Esophagus squamous epithelium (tissue), 5 donors: Measurements from ENCODE around the gene FLVCR2. TPM values are rescaled to one million over a fixed set of nuclear protein-coding genes. Genes with fewer than 3 reads are reported as not detected.

Source experiments
- DNase-seq: peaks from one replicate; lab custom pipeline; 2025; lab: John Stamatoyannopoulos, UW
- H3K27ac ChIP-seq, 4 donors: fragments of 200-600 bp; sonication (generic); one replicate each; pipeline ENCODE4 v1.5.1; 2016 to 2019; ENCODE audit warnings: mild to moderate bottlenecking in 1 of 4
- H3K27me3 ChIP-seq, 4 donors: fragments of 200-600 bp; sonication (generic); 1 replicate in 3 of 4; 2 replicates in 1 of 4; pipeline versions ENCODE4 v1.5.1 to v1.6.0; 2017 to 2021; ENCODE audit warnings: antibody characterized with exemption in 1 of 4
- H3K36me3 ChIP-seq, 3 donors: fragments of 200-600 bp; sonication (generic); one replicate each; pipeline ENCODE4 v1.5.1; 2016 to 2019
- H3K4me1 ChIP-seq, 3 donors: fragments of 200-600 bp; sonication (generic); one replicate each; pipeline ENCODE4 v1.5.1; 2017 to 2019
- H3K4me3 ChIP-seq, 4 donors: fragments of 200-600 bp; sonication (generic); 1 replicate in 3 of 4; 2 replicates in 1 of 4; pipeline ENCODE4 v1.5.1; 2016 to 2019; ENCODE audit warnings: mild to moderate bottlenecking in 2 of 4, moderate library complexity in 1 of 4
- H3K9me3 ChIP-seq, 3 donors: fragments of 200-600 bp; sonication (generic); one replicate each; pipeline ENCODE4 v1.5.1; 2016 to 2019
- POLR2A ChIP-seq, 4 donors: fragments of 450-650 bp; IDR thresholded peaks; one replicate each; pipeline ENCODE4 v1.6.1; 2017; ENCODE audit warnings: antibody characterized with exemption in 4 of 4, mild to moderate bottlenecking in 4 of 4, moderate library complexity in 3 of 4
- WGBS, 2 donors: methylation state at CpG; one replicate each; pipeline ENCODE4 v1.1.5; 2018; 5-methylcytosine and 5-hydroxymethylcytosine counted together
- intact Hi-C: fragments of 100-400 bp; cut with DNase I; formaldehyde crosslinking; loops from one replicate; pipeline ENCODE4 v1.15.0; 2022
- total RNA-seq, 4 donors: library from RNA; depleted of rRNA; stranded (reverse); fragments of >200 nt; gene quantifications; one replicate each; pipeline ENCODE4 v1.1.0, GENCODE V29; 2016
- TF ChIP-seq, protein P1 (sequence below), 6 experiments: fragments of 450-650 bp in 4 of 6; fragments of 200-600 bp in 2 of 6; sonication (generic) in 2 of 6; IDR thresholded peaks; one replicate each; pipeline ENCODE4 v1.5.1; 2016 to 2019; ENCODE audit warnings: antibody characterized with exemption in 6 of 6, mild to moderate bottlenecking in 4 of 6, moderate library complexity in 4 of 6
- donor health status: DM: yes; HTN: yes; CAD: no.

FLVCR2 gene
- total RNA-seq, 4 donors from 2014 or later = 1.1 to 7.6 (median 3.8) TPM

DNA sequence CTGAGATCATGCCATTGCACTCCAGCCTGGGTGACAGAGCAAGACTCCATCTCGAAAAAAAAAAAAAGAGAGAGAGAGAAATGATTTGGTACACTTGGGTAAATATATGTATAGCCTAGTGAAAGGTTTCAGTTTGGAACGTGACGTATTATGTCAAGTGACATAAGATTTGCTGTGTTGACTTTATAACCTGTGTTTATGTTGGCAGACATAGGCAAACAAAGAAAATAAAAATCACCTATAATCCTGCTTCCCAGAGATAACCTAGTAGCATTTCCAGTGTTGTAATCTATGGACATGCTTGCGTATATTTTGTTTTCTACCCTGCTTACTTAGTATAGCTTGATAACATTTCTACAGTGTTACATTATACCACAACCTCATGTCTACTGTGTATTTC, 65.6 kb downstream of the FLVCR2 start:
- DNase-seq = no peak
- H3K4me3 ChIP-seq = no peak overlapping the region
- H3K9me3 ChIP-seq = no peaks in the 10 kb centered on the region
- 53 to 64% methylated on average over 4 of the region's 4 CpGs for WGBS, 2 donors
- no peaks in the 10 kb centered on the region for H3K27me3 ChIP-seq
- no peak overlapping the region for H3K27ac ChIP-seq
- peaks cover 0 to 12% (median 0%) of the 10 kb centered on the region in 3 donors for H3K36me3 ChIP-seq
- intact Hi-C loops = no loop called here
- TF ChIP-seq POLR2A (IDR thresholded peaks at IDR 0.05) = no peak
- TF ChIP-seq, protein P1, sequence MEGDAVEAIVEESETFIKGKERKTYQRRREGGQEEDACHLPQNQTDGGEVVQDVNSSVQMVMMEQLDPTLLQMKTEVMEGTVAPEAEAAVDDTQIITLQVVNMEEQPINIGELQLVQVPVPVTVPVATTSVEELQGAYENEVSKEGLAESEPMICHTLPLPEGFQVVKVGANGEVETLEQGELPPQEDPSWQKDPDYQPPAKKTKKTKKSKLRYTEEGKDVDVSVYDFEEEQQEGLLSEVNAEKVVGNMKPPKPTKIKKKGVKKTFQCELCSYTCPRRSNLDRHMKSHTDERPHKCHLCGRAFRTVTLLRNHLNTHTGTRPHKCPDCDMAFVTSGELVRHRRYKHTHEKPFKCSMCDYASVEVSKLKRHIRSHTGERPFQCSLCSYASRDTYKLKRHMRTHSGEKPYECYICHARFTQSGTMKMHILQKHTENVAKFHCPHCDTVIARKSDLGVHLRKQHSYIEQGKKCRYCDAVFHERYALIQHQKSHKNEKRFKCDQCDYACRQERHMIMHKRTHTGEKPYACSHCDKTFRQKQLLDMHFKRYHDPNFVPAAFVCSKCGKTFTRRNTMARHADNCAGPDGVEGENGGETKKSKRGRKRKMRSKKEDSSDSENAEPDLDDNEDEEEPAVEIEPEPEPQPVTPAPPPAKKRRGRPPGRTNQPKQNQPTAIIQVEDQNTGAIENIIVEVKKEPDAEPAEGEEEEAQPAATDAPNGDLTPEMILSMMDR (IDR thresholded peaks at IDR 0.05) = no peak
- H3K4me1 ChIP-seq = peaks cover 0 to 10% (median 0%) of the 10 kb centered on the region in 3 donors

DNA sequence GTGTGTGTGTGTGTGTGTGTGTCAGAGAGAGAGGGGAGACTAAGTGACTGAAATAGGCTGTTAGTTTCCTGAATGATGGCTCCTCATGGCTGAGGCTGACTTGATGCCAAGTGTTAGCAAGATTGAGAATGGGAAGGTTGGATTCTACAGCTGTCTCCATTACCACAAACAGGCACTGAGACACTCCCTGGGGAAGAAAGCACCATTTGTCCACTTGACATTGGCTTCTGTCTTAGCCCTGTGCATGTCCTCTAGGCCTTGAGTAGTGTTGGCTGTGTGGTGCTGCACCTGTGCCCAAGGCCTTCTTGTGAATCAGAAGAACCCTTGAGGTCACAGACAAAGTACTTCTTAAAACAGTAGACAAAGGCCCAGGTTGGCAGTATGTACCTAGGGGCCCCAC, 66.6 kb downstream of the FLVCR2 start:
- no peak for TF ChIP-seq POLR2A (IDR thresholded peaks at IDR 0.05)
- TF ChIP-seq, protein P1 (IDR thresholded peaks at IDR 0.05) = no peak
- no peak overlapping the region for H3K4me3 ChIP-seq
- intact Hi-C loops = no loop called here
- no peak overlapping the region for H3K27ac ChIP-seq
- peaks cover 0 to 10% (median 0%) of the 10 kb centered on the region in 3 donors for H3K4me1 ChIP-seq
- no peaks in the 10 kb centered on the region for H3K27me3 ChIP-seq
- DNase-seq = no peak
- H3K9me3 ChIP-seq = no peaks in the 10 kb centered on the region
- peaks cover 0 to 22% (median 4%) of the 10 kb centered on the region in 3 donors for H3K36me3 ChIP-seq

- Histone ChIP-seq H3K9me3 (no peaks in the 10 kb centered on the region), H3K27ac (no peak overlapping the region), H3K36me3 (peaks cover 0 to 39% (median 17%) of the 10 kb centered on the region in 3 donors), H3K4me1 (peaks cover 0 to 10% (median 0%) of the 10 kb centered on the region in 3 donors), H3K4me3 (no peak overlapping the region), H3K27me3 (no peaks in the 10 kb centered on the region)
- no peak for DNase-seq
- TF ChIP-seq POLR2A (IDR thresholded peaks at IDR 0.05) = no peak
- TF ChIP-seq, protein P1 (IDR thresholded peaks at IDR 0.05) = no peak
- WGBS, 2 donors = 63 to 70% methylated on average over 4 to 6 of the region's 6 CpGs
- intact Hi-C loops = no loop called here
Measured at GRCh38 chr14:75646762-75647161, 68.3 kb downstream of the FLVCR2 start.

GRCh38 chr14:75647640-75648039, 69.2 kb downstream of the FLVCR2 start:
- H3K27ac ChIP-seq = no peak overlapping the region
- 82 to 85% methylated on average over 3 of the region's 3 CpGs for WGBS, 2 donors
- peaks cover 4 to 48% (median 18%) of the 10 kb centered on the region in 3 donors for H3K36me3 ChIP-seq

DNA sequence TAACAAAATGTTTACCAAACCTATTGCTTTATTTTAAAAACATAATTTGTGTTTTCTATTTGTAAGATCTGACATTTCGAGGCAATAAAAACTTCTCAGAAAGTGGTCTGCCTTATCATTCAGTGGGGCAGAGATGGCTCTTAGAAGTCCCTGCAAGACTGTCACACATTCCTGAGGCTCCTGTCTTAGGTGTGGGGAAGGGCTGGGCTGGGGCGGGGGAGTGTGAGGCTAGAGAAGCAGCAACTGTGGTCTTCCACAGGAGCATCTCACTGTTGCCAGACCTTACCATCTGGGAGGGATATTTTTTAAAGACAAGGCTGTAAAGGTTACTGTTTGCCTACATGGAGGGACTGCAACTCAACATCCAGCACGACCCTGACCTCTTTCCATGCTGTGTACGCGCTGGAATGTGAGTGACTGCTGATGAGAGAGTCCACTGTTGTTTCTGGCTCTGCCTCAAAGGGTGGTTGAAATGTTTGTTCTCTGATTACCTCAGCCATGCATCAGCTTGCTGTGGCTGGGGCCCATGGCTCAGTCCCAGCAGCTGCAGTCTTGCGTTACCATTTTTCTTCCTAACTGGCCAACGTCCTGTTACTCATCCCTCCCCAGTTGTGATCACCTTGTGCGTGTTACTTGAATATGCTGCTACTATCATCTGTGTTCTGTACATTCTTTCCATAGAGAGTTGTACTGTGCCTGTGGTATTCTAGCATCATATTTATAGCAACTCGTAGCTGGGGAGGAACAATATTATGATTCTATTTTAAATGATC, 69.8 kb downstream of the FLVCR2 start:
- 50 to 59% methylated on average over 5 to 7 of the region's 9 CpGs for WGBS, 2 donors
- H3K4me3 ChIP-seq = no peak overlapping the region
- H3K9me3 ChIP-seq = no peaks in the 10 kb centered on the region
- H3K4me1 ChIP-seq = peaks cover 0 to 10% (median 0%) of the 10 kb centered on the region in 3 donors
- no peak for TF ChIP-seq POLR2A (IDR thresholded peaks at IDR 0.05)
- TF ChIP-seq, protein P1 (IDR thresholded peaks at IDR 0.05) = no peak
- DNase-seq = no peak
- intact Hi-C loops = no loop called here
- no peaks in the 10 kb centered on the region for H3K27me3 ChIP-seq
- H3K36me3 ChIP-seq = peaks cover 4 to 54% (median 18%) of the 10 kb centered on the region in 3 donors
- peak overlapping the region in 1 of 4 donors; percentile 38 for H3K27ac ChIP-seq

More at GRCh38 chr14:75647640-75648039, 69.2 kb downstream of the FLVCR2 start:
- no peak for DNase-seq
- Histone ChIP-seq H3K27me3 (no peaks in the 10 kb centered on the region), H3K4me3 (no peak overlapping the region), H3K9me3 (no peaks in the 10 kb centered on the region), H3K4me1 (peaks cover 0 to 10% (median 0%) of the 10 kb centered on the region in 3 donors)
- TF ChIP-seq, protein P1 (IDR thresholded peaks at IDR 0.05) = no peak
- no peak for TF ChIP-seq POLR2A (IDR thresholded peaks at IDR 0.05)
- intact Hi-C loops = no loop called here
